Left renal cortex interstitium (tissue), 4 donors: ENCODE data around the gene NPW. TPM values are rescaled to one million over a fixed set of nuclear protein-coding genes. Genes with fewer than 3 reads are reported as not detected.
A peak's percentile ranks its signal among the peaks of the same experiment; 100 is the strongest.

Experiments
- DNase-seq, 4 donors: peaks; one replicate each; pipeline ENCODE4 v3.0.0-alpha.2; 2013; ENCODE audit warnings: low read depth in 4 of 4, low spot score in 2 of 4, missing footprints in 1 of 4
- polyA plus RNA-seq, 4 donors: library from polyadenylated mRNA; unstranded; fragments of 120-200 nt; gene quantifications; one replicate each; pipeline ENCODE4 v1.2.1, GENCODE V29; 2013; ENCODE audit not compliant: insufficient read length in 4 of 4

Gene NPW
- polyA plus RNA-seq, 4 donors, result 3.0 to 16.3 (median 9.7) TPM

GRCh38 chr16:2045965-2046892 is 26.6 kb downstream of the NPW start:
- no peak for DNase-seq

- no peak for DNase-seq
Observed at GRCh38 chr16:2046893-2047329, 27.3 kb downstream of the NPW start.

GRCh38 chr16:2047330-2048115 is 27.9 kb downstream of the NPW start, which contains the start of the genes NTHL1 and TSC2:
NTHL1 (minus strand) TSS chr16:2047834; CDS start chr16:2047823, 11 bp downstream.
TSC2 (plus strand) TSS chr16:2047985; CDS start chr16:2048616, 631 bp downstream.
- peak in 3 of 4 donors; percentile 75 to 93 (median 90) for DNase-seq

- DNase-seq, result no peak
Observed at GRCh38 chr16:2048116-2048543, 28.5 kb downstream of the NPW start.

- no peak for DNase-seq
Observed at GRCh38 chr16:2053211-2053610, 33.6 kb downstream of the NPW start.

GRCh38 chr16:2053897-2054296 is 34.3 kb downstream of the NPW start:
- DNase-seq, result no peak

- DNase-seq, result no peak
Observed at GRCh38 chr16:2054543-2055245, 35.1 kb downstream of the NPW start.

- no peak for DNase-seq
Observed at GRCh38 chr16:2056077-2056476, 36.5 kb downstream of the NPW start.

GRCh38 chr16:2056681-2057407 is 37.3 kb downstream of the NPW start:
- DNase-seq, result no peak

GRCh38 chr16:2057438-2057837 is 37.9 kb downstream of the NPW start:
- DNase-seq, result no peak

- no peak for DNase-seq
Observed at GRCh38 chr16:2058420-2058819, 38.8 kb downstream of the NPW start.

GRCh38 chr16:2058872-2059271 is 39.3 kb downstream of the NPW start:
- DNase-seq, result peak in 1 of 4 donors; percentile 49

- no peak for DNase-seq
Observed at GRCh38 chr16:2060346-2060745, 40.8 kb downstream of the NPW start.

GRCh38 chr16:2061023-2061422 is 41.4 kb downstream of the NPW start:
- no peak for DNase-seq

- no peak for DNase-seq
Observed at GRCh38 chr16:2061526-2061925, 41.9 kb downstream of the NPW start.

- no peak for DNase-seq
Observed at GRCh38 chr16:2062801-2063200, 43.2 kb downstream of the NPW start.

GRCh38 chr16:2063861-2064260 is 44.3 kb downstream of the NPW start:
- DNase-seq, result no peak

- DNase-seq, result no peak
Observed at GRCh38 chr16:2064368-2064945, 44.9 kb downstream of the NPW start.

GRCh38 chr16:2066139-2066538 is 46.6 kb downstream of the NPW start:
- no peak for DNase-seq
